ENCODE measurements around the gene CSNK1E.
"Not testable (repeated sequence)": the region's sequence is repeated elsewhere in the genome, so short reads cannot be mapped to it uniquely, and the experiment has no call there.

Gene CSNK1E

DNA sequence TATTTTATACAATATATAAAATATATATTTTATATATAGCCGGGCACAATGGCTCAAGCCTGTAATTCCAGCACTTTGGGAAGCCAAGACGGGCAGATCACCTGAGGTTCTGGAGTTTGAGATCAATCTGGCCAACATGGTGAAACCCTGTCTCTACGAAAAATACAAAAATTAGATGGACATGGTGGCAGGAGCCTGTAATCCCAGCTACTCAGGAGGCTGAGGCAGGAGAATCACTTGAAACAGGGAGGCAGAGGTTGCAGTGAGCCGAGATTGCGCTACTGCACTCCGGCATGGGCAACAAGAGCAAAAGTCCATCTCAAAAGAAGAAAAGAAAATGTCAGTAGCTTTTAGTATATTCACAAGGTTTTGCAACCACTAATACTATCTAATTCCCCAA is 22.7 kb upstream of the CSNK1E start:
- DNase-seq = peak in 11 of 42 donors; percentile 2 to 34 (median 10)
- intact Hi-C loops (cut with DNase I) = not testable (repeated sequence)

DNA sequence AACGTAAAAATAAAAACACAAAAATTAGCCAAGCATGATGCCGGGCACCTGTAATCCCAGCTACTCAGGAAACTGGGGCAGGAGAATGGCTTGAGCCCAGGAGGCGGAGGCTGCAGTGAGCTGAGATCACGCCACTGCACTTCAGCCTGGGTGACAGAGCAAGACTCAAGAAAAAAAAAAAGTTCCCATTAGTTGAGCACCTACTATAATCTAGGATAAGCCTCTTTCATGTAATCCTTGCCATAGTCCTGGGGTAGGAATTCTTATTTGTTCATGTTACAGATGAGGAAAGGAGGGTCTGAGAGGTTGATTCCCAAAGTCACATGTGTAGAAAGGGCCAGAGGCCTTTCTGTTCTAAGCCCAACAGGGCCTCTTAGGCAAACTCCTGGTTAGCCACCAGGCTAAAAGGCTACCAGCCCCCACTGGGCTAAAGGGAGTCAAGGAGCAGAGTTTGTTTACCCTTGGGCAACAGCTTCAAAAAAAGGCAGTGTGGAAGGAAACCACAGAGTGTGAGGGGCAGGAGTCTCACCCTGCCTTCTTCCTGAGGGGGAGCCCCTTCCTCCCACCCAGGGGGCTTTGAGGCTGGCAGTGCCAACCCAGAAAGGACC is 21.6 kb upstream of the CSNK1E start:
- intact Hi-C loops (cut with DNase I) = no loop called here
- DNase-seq = peak in 3 of 42 donors; percentile 7 to 15 (median 8)

DNA sequence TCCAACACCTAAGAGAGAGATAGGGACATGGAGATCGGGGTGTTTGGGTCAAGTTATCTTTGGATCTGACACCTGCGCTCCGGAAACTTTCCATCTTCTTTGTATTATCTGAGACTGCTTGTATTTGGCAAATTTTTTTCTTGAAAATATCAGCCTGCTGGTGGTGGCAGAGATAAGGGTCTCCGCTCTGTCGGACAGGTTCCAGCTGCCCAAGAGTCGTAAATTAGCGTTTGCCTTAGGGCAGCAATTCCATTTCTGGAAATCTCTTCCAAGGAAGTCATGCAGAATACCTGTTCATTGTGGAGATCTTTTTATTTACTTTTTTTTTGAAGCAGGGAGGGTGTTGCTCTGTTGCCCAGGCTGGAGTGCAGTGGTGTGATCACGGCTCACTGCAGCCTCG is 19.5 kb upstream of the CSNK1E start:
- intact Hi-C loops (cut with DNase I) = no loop called here
- no peak for DNase-seq

DNA sequence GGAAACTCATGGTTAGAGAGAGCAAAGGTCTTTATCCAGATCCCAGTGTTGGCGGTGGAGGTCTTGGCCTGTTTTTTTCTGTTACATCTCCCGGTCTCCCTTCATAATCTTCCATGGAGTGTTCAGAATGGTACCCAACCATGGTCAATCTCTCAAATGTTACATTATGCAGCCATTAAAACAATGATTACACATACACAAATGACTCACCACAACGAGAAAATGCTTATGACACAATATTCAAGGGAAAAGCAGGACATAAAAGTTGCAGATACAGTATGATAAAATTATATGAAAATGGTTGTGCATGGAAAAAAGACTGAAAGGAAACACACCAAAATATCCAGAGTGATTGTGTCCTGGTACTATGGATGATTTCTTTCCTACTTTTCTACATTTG is 17.8 kb upstream of the CSNK1E start:
- intact Hi-C loops (cut with DNase I) = no loop called here
- no peak for DNase-seq

DNA sequence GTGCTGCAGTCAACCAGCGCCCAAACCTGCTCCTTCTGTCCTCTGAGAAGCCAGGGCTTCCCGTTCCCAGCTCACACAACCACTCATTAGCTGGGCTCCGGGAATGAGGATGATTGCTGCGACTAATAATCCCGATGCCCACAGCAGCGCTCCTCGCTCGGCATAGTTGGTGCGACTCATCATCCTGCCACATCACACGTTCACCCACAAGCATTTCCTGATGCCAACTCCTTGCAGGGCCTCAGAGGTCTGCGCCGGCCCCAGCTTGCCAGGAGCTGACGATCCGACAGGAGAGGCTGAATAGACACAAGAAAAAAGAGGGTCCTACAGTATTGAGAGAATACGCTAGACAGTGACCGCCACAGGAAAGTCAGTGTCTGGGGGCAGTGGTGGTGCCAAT is 10.6 kb upstream of the CSNK1E start:
- peak in 1 of 42 donors; percentile 28 for DNase-seq
- intact Hi-C loops (cut with DNase I) = no loop called here

DNA sequence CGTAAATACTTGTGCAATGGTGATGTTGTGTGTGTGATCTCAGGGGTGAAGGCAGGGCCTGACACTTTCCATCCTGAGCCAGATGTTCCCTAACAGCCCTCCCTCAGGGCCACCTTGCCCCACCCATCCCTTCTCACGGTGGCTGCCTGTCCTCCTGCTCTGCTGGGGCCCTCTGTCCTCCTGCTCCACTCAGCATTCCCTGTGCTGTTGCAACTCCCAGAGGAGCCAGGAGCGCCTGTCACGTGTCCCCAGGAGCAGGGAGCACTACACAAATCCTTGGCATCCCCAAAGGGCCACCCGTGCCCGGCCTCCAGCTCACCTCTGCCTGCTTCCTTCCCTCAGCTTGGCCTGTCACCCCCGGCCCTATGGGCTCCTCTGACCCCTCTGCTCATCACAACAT is 10.2 kb upstream of the CSNK1E start:
- intact Hi-C loops (cut with DNase I) = no loop called here
- DNase-seq = no peak

DNA sequence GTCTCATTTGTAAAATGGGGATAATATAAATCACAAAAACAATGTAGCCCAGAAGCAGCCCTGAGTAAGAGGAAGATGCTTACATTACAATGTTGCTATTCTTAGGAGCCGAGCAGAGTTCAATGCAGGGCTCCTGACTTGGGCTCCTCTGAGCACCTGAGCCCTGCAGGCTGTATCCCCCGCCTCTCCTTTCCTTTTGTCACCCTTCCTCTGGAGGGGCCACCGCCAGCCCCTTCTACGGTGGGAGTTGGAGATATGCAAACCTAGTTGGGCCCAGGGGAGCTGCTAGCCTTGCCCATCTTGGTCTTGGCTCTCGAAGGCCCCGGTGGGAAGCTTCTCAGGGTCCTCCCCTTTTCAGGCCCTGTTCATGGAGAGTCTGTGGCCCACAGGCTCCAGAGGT is 8.4 kb upstream of the CSNK1E start:
- DNase-seq = no peak
- intact Hi-C loops (cut with DNase I) = no loop called here

DNA sequence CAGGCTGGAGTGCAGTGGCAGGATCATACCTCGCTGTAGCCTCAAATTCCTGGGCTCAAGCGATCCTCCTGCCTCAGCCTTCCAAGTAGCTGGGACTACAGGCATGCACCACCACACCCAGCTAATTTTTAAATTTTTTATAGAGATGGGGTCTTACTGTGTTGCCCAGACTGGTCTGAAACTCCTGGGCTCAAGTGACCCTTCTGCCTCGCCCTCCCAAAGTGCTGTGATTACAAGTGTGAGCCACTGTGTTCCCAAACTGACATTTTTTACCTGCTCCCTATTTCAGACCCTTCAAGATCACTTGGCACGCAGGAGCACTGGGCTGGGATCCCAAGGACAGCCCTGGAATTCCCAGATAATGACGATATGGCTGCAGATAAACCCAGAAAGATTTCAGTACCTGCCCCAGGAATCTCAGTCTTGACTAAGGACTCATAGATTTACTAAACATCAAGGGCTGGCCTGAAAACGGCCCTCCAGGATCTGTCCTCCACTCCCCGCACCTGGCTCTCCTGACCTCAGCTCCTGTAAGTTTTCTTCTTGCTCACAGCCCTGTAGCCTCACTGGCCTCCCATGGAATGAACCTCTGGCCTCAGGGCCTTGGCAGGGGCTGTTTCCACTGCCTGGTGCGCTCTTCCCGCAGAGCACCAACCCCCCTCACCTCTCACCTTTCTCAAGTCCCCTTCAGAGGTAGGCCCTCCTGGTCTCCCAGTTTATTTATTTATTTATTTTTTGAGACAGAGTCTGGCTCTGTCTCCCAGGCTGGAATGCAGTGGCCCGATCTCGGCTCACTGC is 3.6 kb upstream of the CSNK1E start:
- no peak for DNase-seq
- intact Hi-C loops (cut with DNase I) = no loop called here

DNA sequence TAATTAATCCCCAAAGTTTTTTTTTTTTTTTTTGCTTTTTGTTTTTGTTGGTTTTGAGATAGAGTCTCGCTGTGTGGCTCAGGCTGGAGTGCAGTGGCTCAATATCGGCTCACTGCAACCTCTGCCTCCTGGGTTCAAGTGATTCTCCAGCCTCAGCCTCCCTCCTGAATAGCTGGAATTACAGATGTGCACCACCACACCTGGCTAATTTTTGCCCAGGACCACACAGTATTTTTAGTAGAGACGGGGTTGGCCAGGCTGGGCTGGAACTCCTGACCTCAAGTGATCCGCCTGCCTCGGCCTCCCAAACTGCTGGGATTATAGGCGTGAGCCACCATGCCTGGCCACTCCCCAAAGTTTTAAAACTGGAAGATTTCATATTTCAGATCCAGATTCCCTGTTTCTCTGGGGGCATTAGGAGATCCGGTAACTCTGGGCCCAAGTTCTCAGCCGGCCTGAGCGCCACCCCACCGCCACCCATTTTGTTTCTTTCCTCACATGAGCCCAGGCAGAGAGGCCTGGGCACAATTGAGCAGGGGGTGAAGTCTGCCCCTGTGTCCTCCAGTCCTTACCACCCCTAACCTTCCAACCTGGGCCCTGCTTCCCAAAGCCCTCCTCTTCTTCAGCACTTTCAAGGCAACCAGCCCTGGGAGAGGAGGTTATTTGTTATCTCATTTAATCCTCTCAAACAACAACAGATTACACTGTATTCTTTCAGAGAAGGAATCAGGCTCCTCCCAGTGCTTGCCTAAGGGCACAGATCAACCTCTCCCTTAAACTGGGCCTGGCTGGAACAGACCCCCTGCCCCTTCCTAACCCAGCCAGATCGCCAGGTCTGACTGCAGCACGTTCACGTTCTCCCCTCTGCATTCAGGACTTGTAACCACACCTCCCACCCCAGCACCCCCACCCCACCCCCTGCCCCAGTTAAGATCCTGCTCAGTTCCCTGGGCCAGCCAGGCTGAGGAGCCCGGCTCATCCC is 1.9 kb upstream of the CSNK1E start:
- intact Hi-C loops (cut with DNase I) = loop anchor here (5.0 kb wide), 1 partner anchor 47 kb away; the partner anchor contains the start of gene TMEM184B
- no peak for DNase-seq

DNA sequence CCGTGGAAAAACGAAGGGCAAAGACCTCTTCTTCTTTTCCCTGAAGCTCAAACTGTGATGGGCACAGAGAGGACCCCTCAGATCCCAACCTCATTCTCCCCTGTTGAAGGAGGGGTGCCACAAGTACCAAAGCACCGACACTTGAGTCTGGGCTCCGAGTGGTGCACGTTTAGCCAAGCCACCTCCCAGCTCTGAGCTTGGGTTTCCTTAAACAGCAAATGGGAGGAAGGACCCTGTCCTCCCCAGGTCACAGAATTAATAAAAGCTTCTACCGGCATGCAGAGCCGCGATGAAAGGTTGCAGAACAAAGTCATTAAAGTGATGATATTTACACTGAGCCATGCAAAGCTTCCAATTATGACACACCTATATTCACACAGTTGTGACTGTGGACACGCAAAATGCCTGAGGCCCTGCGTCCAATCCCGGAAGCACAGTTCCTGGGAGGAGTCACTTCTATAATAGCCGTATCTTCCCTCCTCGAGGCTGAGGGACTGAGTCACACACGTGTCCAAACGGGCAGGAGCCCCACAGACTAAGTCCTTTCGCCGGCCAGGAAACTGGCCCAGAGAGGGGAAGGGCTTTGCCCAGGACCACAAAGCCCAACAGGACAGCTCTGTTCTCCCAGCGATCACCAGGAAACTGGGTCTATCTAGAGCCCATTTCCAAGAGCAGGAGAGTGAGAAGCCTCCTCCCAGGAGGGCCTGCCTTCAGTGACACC is 922 bp upstream of the CSNK1E start:
- peak in 12 of 42 donors; percentile 15 to 60 (median 26) for DNase-seq
- intact Hi-C loops (cut with DNase I) = loop anchor here (5.0 kb wide), 1 partner anchor 46 kb away; the partner anchor contains the start of gene TMEM184B

DNA sequence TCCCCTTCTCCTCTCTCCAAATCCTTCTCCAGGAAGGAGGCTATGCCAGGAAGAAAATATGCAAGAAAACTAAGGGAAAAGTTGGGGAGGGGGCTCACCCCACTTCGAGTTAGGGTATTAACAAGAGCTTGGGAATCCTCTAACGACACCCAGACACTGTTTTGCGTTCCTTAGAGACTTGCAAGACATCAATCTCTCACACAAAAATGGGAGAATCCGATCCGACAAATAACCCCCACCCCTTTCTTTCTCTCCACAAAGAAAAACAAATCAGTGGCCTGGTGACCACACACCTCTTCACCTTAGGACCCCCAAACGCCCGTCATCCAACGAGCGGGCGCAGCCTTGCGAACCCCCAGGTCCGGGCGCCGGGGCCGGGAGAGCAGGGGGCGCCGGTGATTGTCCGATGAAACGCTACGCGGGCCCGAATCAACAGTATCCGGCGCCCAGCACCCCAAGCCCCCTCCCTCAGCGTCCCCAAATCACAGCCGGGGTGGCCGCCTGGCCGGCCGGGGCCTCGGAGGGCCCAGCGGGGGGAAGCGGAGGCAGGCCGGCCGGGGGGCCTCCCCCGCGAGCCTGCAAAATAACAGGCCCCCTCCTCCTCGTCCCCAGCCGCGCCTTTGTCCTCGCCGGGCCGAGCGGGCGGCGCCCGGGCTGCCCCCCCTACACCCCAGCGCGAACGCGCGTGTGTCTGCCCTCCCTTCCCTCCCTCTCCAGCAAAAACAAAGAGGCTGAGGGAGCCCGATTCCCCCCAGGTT is 690 bp downstream of the CSNK1E start:
- intact Hi-C loops (cut with DNase I) = loop anchor here (5.0 kb wide), 1 partner anchor 44 kb away; the partner anchor contains the start of gene TMEM184B
- peak; percentile 63 to 92 (median 85) for DNase-seq

DNA sequence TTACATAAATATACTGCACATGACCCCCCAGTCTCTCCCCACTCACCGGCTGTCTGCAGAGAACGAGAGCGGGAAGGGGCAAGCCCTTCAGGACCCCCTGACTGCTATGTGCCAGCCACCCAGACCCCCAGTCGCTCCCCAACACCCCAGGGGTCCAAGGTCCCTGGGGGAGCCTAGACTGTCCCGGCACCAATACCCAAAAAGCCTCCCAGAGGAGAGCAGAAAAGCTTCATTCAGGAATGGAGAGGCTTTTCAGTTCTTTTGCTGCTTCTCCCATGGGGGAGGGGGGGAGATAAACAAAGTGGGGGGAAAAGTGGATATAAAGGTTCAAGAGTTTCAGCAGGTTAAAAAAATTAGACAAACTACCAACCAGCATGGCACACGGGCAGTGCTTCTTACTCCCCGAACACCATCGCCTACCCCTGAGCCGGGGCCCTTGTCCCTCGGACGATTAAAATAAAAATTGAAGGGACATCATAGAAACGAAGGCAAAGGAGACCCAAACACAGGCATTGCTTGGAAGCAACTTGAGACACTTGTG is 1.3 kb downstream of the CSNK1E start:
- peak in 11 of 42 donors; percentile 21 to 58 (median 32) for DNase-seq
- intact Hi-C loops (cut with DNase I) = loop anchor here (5.0 kb wide), 1 partner anchor 44 kb away; the partner anchor contains the start of gene TMEM184B

DNA sequence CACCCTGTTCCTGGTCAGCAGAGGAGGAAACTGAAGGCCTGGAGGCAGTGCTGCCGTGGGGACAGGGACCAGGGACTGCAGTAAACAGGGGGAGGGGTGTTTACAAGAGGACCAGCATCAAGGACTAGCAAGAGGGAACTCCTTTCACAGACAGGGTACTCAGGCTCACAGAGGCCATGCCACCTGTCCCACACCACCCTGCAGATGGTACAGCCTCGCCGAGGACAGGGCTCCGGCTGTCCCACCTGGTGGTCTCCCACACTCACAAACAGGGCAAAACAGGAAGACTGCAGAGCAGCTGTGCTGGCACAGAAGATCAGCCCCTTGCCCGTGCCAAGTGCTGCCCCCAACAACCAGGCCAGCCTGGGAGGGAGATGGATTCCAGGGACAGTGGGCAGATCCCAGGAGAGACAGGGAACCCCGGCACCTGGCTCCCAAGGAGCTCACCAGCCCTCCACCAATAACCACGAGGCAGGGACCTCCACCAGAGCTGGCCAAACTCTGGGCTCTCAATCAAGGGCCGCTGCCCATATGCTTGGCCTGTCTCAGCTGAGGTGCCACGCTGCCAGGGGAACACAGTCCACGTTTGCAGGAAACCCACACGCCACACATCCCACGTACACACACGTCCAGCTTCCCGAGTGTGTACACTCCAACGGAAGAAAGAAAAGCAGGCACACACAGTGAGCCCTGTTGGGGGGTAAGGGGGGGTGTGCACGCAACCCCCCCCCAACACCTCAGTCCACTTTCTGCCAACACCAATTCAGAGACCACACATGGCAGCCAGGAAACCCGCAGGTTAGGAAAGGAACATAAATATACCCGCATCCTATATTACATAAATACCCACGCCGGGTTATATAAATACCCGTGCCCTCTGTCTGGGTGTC is 2.1 kb downstream of the CSNK1E start:
- intact Hi-C loops (cut with DNase I) = loop anchor here (5.0 kb wide), 1 partner anchor 43 kb away; the partner anchor contains the start of gene TMEM184B
- DNase-seq = peak in 25 of 42 donors; percentile 15 to 66 (median 37)

DNA sequence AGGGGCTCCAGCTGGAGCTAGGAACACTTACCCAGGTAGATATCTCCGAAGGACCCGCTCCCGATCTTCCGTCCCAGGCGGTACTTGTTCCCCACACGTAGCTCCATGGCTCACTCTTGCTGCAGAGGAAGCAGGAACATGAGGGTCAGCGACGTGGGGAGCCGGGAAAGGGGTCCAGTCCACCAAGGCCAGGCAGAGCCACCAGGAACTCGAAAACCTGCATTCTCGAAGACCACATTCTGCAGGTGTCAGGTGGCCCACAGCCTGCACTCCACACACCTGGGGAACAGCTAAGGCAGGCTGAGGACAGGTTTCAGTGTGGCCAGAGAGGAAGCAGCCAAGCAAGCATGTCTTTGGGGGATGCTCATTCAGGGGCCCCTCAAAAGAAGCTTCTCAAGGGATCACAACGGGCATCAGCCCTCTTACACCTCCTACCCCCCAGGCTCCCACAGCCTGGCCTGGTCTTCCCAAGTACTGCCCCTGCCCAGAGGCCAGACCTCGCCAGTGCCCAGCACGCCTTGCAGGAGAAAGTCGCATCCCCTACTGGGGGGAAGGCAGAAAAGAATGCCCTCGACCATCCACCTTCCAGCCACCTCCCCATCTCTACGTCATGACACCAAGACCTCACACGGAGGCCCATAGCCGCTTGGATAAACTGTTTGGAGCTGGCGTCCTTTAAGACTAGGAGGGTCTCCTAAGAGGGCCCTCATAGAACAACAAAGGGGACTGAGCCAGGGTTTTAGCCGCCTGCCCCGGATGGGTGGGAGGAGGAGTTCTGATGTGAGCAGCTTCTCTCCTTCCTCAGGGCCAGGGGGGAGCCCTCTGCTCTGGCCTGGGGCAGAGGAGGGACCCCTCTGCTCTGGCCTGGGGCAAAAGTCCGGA is 2.9 kb downstream of the CSNK1E start:
- intact Hi-C loops (cut with DNase I) = no loop called here
- peak in 4 of 42 donors; percentile 12 to 51 (median 34) for DNase-seq

DNA sequence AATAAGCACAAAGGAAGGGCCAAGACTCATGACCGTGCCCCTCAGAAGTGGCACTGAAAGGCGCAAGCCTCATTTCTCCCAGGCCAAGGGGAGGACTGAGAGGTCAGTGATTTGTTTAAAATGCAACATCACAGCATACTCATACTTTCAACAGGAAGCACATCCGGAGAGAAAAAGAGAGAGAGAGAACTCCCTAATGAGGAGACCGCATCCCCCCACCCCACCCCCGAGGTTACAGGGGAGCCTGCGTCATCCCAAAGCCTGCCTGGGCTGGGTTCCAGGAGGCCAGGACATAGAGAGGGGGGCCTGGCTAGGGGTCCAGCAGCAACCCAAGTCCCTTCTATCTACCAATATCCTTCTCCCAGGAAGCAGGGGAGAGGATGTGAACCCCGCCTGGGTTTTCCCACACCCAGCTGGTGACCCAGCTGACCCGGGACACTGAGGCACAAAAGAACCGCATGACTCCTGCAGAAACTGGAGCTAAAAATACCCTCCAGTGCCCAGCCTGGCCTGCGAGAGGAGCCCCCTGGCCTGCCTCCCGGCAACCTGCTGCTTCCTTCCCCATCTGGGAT is 3.8 kb downstream of the CSNK1E start:
- intact Hi-C loops (cut with DNase I) = no loop called here
- peak in 16 of 42 donors; percentile 20 to 77 (median 38) for DNase-seq

Measured in head of caudate nucleus (tissue), 42 donors.